Measurements from ENCODE around the gene FAM9C.

The FAM9C gene

DNA sequence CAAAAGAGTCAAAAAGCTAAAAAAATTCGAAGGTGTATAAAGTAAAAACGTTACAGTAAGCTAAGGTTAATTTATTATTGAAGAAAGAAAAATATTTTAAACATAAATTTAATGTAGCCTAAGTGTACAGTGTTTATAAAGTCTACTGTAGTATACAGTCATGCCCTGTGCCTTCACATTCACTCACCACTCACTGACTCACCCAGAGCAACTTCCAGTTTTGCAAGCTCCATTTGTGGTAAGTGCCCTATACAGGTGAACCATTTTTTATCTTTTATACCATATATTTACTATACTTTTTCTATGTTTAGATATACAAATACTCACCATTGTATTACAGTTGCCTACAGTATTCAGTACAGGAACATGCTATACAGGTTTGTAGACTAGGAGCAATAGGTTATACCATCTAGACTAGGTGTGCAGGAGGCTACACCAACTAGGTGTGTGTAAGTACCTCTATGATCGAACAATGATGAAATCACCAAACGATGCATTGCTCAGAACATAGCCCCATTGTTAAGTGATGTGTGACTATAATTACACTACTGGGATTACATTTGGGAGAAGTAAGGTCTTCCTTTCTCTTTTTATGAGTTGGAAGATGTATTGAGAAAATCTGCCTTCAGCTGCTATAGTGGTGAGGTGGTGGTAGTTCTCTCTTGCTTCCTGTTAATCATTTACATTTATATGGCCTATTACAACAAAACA is 42.3 kb downstream of the FAM9C start:
- peak; percentile 39 for DNase-seq

DNA sequence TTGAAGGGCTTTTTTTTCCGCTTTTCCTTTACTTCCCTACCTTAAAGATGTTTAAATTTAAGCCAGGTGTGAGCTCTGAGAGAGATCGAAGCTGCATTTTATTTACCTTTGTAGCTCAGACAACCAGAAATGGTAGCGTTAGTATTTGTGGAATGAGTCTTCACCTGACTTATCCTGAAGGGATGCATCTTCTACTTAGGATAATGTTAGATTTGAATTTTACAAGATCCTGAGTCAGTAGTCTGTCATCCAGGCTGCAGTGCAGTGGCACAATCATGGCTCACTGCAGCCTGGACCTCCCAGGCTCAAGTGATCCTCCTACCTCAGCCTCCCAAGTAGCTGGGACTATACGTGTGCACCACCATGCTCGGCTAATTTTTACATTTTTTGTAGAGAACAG is 43.3 kb downstream of the FAM9C start:
- no peak for DNase-seq

DNA sequence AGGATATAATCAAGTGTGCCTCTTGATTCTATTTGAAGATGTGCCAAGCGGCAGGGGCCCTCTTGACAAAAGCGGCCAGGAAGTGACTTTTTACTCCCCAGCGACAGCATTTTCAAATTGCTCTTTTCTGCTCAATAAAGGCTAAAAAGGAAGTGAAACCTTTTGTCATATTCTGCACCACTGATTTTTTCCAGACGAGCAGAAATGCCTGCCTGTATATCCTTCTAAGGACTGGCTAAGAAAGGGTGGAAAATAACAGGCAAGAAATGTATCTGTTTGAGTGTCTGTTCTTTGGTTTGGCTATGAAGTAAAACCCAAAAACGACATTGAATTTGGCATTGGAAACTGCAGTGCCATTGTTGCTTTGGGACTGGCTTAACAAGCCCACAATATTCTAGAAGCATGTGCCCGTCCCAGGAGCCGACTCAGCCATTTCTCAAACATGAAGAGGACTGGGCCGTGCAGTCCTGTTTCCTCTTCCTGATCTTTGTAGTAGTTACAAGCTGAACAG is 44.1 kb downstream of the FAM9C start:
- no peak for DNase-seq

DNA sequence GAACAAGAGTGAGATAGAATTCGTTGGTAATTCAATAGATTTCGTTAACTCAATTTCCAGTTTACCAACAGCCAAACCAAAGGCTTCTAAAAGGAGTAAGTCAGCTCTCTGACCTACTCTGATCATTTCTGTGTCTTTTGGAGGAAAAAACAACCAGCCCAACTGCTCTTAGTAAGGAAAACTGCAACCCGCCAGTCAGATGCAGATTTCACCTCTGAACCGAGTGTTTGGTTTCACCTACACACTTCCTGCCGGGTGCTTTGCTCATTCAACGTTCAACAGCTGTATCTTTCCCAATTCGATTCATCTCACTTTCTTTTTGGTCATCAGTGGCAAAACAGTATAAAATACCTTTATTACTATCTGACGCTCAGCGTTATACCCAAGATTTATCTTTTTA is 45.0 kb downstream of the FAM9C start:
- DNase-seq, result peak; percentile 66

DNA sequence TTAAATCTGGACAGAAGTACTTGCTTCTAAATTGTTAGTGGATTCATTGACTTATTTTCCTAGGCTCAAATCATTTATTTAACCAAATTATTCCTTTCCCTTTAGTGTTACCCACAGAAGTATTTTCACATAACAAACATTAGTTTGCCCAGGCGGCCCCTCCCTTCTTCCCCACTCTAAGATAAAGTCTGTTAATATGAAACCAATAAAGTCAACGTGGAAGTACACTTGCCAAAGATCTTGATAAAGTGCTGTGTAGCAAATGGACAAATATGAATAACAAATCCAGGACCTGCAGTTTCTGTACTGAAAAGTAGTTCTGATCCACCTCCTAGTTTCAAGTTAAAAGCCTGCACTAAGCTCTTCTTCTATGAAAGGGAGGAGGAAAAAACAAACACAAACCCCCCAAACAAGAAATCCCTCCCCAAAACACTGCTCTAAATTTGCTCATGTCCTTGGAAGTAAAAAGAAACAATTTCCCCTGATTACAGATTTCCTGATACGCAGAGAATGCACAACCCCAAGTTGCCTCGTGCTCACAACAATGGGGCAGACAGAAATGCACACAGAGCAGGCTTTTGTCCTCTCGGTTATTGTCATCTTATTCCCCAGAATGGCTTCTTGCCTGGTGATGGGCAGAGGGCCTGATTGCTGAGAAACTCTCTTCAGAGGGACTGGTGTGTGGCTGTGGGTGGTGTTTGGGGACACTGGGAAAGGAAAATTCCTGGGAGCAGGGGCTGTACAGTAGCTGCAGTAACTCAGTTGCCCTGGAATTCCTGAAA is 46.3 kb downstream of the FAM9C start:
- DNase-seq, result no peak

DNA sequence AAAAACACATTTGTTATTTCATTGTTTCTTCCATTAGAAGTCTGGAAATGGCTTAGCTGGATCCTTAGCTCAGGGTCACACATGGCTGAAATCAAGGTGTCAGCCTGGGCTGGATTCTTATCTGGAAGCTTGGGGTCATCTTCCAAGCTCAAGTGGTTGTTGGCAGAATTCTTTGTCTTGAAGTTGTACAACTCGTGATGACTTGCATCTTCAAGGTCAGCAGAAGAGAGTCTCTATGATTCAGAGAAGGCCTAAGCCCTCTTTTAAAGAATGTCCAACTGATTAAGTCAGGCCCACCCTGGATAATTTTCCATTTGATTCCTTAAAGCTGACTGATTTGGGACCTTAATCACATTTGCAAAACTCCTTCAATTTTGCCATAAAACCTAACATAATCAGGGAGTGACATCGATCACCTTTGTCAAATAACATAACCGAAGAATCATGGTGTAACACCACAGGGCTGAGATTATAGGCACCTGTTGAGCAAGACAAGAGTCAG is 47.4 kb downstream of the FAM9C start:
- no peak for DNase-seq

DNA sequence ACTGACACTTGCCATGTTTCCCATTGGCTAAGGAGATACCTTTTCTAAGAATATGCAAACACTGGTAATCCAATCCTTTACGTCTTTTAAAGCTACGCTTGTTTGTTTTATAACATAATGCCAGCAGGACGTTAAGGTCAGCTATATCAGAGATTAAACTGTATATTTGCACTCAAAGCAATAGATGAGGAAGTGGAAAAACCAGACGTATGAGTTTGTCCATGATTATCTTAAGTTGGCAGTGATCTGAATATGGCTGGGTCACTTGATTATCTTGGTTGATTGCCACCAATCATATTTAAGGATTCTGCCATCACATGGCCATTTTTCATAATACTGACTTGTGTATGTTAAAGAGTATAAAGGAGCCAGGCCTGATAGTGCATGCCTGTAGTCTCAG is 50.1 kb downstream of the FAM9C start:
- no peak for DNase-seq

DNA sequence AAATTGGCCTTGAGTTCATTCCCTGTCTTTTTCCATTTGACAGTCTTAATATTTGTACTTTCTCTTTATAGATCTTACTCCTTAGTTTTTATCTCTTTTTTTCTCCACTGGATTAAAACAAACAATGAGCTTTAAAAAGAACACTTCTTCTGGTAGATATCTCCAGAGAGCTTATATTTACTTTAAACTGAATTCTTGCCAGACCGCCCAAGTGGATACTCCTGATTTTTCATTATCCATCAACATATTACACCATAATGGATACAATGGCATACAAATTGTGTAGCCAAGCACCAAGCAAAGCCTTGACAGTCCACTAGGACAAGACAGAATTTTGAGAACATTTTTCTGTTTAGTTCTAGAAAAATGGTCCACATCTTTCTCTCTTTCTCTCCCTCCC is 50.6 kb downstream of the FAM9C start:
- DNase-seq, result no peak

DNA sequence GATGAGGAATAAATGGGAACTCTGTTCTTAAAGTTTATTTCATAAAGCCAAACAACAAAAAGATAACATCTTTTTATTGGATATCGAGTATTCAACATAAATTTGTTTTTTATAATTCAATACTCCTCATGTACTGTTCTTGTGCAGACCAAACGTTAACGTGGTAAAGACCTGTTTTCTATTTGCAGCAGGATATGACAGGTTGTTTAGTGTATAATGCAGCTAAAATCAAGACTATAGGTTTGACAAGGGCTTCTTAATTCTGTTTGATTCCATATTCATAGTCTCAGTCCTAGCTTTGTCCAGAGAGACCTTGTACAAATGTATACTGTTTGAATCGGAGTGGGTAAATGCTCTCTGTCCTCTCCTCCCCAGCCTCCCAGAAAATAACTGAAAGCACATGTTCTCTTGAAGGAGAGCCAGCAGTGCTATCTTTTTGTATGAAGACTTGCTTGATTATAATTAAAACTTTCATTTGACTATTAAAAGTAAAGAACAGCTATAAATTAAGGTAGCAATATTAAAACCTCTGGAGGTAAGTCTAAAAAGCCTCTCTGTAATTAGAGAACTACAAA is 51.8 kb downstream of the FAM9C start:
- no peak for DNase-seq

DNA sequence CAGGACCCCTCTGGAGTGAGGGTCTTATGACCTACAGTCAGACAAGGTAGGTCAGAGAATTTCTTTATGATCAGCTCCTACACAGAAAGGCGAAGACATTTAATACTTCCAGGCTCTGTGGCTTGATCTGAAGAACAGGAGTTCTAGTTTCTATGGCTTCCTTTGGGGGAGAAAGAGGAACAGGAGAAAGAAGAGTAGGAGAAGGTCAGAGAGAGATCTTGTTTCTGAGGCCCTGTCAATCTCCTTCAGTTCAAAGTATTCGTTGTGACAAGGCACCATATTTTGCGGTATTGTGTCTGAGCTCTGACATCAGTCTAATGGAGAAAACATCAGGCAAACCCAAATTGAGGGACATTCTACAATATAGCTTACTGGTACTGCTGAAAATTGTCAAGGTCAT is 52.8 kb downstream of the FAM9C start:
- no peak for DNase-seq

DNA sequence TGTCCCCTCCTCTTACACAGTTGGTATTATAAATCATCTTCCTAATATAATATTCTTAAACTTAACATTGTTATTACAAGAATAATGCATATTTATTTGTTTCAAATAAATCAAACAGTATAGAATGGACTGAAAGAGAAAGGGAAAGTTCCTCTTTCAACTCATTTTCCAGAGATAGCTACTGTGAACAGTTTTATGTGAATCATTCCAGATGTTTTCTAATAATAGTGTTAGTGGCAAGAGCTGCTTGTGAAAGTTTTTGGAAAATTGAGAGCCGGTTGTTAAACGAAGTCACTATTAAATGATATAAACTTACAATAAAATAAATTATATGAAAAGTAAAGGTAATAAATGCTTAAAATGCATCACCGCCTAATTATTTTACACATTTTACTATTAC is 55.0 kb downstream of the FAM9C start:
- no peak for DNase-seq

DNA sequence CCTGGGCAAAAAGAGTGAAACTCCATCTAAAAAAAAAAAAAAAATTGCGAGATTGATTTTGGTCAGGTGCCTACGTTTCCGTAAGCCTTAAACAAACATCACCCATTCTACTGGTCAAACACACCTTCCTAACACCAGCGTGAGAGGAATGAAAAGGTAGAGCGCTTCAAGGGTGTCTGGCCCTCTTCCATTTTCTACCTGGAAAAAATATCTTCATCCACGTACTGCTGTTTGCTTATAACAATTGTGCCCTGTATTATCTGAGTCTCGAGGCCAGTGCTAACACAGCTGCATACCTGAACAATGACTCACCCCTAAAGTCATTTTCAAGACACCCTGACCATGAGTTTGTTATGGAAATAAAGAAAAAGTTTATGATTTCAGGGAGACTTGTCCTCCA is 55.6 kb downstream of the FAM9C start:
- DNase-seq, result no peak

DNA sequence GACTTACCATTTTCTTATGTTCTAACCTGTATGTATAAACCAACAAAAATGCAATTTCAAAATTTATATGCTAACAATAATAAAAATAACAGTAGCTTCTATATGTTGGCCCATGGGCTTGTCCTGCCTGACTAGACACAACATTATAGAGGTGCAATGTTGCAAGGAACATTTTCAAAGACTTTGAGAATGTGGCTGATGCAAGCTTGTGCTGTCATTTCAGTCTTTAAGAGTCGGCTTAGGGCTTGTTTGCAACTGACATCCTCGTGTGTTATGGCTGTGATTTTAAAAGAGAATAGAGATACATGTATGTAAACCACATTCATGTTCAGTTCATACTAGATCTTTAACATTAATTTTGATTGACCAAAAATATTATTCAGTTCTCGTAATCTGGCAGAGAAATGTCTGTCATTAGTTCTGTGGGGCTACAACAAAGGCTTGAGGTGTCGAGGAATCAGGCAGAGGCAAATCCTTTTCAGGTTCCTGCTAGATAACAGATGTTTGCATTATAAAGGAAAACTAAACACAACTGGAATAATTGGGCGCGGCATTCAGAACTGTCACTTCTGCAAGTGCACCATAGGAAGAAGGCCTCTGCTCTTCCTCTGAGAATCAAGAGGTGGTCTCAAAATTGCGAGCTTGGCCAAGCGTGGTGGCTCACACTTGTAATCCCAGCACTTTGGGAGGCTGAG is 56.4 kb downstream of the FAM9C start:
- DNase-seq, result no peak

DNA sequence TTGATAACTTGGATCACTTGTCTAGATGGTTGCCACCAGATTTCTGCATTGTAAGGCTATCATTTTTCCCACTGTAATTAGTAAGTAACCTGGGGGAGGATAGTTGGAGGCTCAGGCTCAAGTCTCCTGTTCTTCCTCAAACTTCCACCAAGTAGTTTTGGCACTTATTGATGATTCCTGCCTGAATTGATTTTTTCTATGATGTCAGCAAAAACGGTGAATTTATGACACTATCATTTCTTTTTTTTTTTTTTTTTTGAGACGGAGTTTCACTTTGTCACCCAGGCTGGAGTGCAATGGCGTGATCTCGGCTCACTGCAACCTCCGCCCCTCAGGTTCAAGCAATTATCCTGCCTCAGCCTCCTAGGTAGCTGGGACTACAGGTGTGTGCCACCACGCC is 57.1 kb downstream of the FAM9C start:
- DNase-seq, result no peak

DNA sequence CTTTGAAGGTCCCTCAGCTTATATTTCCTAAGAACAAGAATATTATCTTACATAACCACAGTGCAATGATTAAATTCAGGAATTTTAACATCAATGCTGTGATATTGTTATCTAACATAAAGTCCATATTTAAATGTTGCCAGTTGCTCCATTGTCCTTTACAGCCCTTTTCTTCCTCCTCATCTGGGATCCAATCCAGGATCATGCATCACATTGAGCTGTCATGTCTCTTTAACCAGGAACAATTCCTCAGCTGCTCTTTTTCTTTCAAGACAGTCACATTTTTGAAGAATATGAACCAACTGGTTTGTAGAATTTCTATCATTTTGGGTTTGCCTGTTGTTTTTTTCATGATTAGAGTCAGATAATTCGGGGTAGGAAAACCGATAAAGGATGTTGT is 57.5 kb downstream of the FAM9C start:
- no peak for DNase-seq

DNA sequence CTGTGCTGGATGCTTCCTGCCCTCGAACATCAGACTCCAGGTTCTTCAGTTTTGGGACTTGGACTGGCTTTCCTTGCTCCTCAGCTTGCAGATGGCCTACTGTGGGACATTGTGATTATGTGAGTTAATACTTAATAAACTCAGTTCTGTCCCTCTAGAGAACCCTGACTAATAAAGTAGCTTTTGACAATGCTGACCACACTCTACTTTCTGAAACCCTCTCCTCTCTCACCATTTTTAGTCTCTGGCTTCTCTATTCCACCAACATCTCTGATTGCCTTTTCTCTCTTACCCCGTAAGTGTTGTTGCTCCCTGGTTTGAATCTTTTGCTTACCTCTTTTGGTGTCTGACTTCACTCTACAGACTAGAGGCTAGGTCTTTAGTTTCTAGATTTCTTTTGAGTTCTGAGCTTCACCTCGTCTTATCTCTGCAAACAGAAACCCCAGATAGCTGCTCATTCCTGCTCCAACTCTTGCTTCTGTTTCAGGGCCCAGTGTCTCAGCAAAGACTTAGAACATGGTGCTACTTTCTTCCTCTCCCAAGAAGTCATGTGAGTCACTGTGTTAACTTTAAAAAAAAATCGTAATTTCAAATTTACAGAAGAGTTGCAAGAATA is 58.1 kb downstream of the FAM9C start:
- no peak for DNase-seq

Measured in stimulated activated CD4-positive, alpha-beta T cell treated with anti-CD3 and anti-CD28 coated beads, Interleukin-4, amount 100 ng/mL, for 24 hours (primary cell).